ENCODE data around the gene PRX.
A peak's percentile ranks its signal among the peaks of the same experiment; 100 is the strongest.
"Not testable (repeated sequence)": the region's sequence is repeated elsewhere in the genome, so short reads cannot be mapped to it uniquely, and the experiment has no call there.

The PRX gene, protein sequence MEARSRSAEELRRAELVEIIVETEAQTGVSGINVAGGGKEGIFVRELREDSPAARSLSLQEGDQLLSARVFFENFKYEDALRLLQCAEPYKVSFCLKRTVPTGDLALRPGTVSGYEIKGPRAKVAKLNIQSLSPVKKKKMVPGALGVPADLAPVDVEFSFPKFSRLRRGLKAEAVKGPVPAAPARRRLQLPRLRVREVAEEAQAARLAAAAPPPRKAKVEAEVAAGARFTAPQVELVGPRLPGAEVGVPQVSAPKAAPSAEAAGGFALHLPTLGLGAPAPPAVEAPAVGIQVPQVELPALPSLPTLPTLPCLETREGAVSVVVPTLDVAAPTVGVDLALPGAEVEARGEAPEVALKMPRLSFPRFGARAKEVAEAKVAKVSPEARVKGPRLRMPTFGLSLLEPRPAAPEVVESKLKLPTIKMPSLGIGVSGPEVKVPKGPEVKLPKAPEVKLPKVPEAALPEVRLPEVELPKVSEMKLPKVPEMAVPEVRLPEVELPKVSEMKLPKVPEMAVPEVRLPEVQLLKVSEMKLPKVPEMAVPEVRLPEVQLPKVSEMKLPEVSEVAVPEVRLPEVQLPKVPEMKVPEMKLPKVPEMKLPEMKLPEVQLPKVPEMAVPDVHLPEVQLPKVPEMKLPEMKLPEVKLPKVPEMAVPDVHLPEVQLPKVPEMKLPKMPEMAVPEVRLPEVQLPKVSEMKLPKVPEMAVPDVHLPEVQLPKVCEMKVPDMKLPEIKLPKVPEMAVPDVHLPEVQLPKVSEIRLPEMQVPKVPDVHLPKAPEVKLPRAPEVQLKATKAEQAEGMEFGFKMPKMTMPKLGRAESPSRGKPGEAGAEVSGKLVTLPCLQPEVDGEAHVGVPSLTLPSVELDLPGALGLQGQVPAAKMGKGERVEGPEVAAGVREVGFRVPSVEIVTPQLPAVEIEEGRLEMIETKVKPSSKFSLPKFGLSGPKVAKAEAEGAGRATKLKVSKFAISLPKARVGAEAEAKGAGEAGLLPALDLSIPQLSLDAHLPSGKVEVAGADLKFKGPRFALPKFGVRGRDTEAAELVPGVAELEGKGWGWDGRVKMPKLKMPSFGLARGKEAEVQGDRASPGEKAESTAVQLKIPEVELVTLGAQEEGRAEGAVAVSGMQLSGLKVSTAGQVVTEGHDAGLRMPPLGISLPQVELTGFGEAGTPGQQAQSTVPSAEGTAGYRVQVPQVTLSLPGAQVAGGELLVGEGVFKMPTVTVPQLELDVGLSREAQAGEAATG (N-terminal part only)

DNA sequence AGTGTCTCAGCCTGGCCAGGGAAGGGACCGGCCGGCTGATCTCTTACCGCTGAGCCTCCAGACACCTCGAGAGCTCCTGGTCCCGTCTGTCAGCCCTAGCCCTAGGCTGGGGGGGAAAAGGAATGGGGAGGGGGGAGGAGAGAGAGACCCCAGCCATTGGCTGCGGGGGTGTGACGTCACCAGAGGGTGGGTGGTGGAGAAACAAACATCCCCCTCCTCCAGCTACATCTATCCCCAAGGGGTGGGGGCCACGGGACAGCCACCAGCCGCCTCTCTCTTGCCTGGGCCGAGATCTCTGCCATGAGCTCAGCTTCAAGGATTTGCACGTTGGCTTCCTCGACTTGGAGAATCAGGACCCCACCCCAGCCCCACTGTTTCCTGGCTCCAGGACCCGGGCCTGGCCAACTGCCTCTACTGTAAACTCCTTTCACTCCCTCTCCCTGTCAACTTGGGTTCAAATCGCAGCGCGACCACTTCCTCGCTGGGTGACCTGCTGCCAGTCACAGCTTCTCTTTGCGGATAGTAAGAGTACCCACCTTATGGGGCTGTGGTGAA is at the start of gene PRX:
TSS of gene PRX (minus strand) at position 88 of the 555 bp plus-strand sequence. CDS start 5,446 bp downstream, outside the sequence.
- no peak for TF ChIP-seq JUND (IDR thresholded peaks at IDR 0.05; ENCODE audit: low read depth)
- no peak for DNase-seq (ENCODE audit: low read depth in 1 of 2, low spot score in 1 of 2)
- in situ Hi-C loops (cut with HindIII; ENCODE audit: low pct_unique_long_range_greater_than_20kb, low sequenced_read_pairs): no loop called here

- DNase-seq (ENCODE audit: low read depth in 1 of 2, low spot score in 1 of 2): peak in 1 of 2 experiments; percentile 73
- in situ Hi-C loops (cut with HindIII; ENCODE audit: low pct_unique_long_range_greater_than_20kb, low sequenced_read_pairs): no loop called here
- no peak for TF ChIP-seq JUND (IDR thresholded peaks at IDR 0.05; ENCODE audit: low read depth)
These were observed 48.6 kb upstream of the PRX start for GRCh38 chr19:40461669-40462221.

DNA sequence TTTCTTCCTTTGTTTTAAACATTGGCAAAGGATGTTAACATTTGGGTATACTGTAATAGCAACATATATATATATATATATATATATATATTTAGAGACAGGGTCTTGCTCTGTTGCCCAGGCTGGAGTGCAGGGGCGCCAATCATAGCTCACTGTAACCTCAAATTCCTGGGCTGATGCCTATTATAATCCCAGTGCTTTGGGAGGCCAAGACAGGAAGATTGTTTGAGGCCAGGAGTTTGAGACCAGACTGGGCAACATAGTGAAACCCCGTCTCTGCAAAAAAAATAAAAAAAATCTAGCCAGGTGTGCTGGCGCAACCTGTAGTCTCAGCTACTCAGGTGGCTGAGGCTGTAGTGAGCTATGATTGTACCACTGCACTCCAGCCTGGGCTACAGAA is 47.0 kb upstream of the PRX start:
- no peak for DNase-seq (ENCODE audit: low read depth in 1 of 2, low spot score in 1 of 2)

DNA sequence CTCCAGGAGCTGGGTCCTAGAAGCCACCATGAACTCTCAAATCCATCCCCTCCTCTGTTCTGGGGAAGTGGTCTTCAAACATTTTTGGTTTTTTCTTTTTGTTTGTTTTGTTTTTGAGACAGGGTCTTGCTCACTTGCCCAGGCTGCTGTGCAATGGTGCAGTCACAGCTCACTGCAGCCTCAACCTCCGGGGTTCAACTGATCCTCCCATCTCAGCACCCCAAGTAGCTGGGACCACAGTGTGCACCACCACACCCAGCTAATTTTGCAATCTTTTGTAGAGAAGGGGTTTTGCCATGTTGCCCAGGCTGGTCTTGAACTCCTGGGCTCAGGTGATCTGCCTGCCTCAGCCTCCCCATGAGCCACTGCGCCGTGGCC is 45.4 kb upstream of the PRX start:
- DNase-seq (ENCODE audit: low read depth in 1 of 2, low spot score in 1 of 2): no peak

More for the DNA sequence above, 47.0 kb upstream of the PRX start:
- in situ Hi-C loops (cut with HindIII; ENCODE audit: low pct_unique_long_range_greater_than_20kb, low sequenced_read_pairs): no loop called here
- TF ChIP-seq JUND (IDR thresholded peaks at IDR 0.05; ENCODE audit: low read depth): no peak

GRCh38 chr19:40457953-40458596 is 44.9 kb upstream of the PRX start:
- DNase-seq (ENCODE audit: low read depth in 1 of 2, low spot score in 1 of 2): no peak
- TF ChIP-seq JUND (IDR thresholded peaks at IDR 0.05; ENCODE audit: low read depth): no peak
- in situ Hi-C loops (cut with HindIII; ENCODE audit: low pct_unique_long_range_greater_than_20kb, low sequenced_read_pairs): no loop called here

More for the DNA sequence above, 45.4 kb upstream of the PRX start:
- TF ChIP-seq JUND (IDR thresholded peaks at IDR 0.05; ENCODE audit: low read depth): no peak
- in situ Hi-C loops (cut with HindIII; ENCODE audit: low pct_unique_long_range_greater_than_20kb, low sequenced_read_pairs): no loop called here

- DNase-seq (ENCODE audit: low read depth in 1 of 2, low spot score in 1 of 2): no peak
- in situ Hi-C loops (cut with HindIII; ENCODE audit: low pct_unique_long_range_greater_than_20kb, low sequenced_read_pairs): no loop called here
- TF ChIP-seq JUND (IDR thresholded peaks at IDR 0.05; ENCODE audit: low read depth): no peak
These were observed 43.9 kb upstream of the PRX start for GRCh38 chr19:40457048-40457447.

- not testable (repeated sequence) for DNase-seq (ENCODE audit: low read depth in 1 of 2, low spot score in 1 of 2)
These were observed 40.8 kb upstream of the PRX start for GRCh38 chr19:40453943-40454342.

DNA sequence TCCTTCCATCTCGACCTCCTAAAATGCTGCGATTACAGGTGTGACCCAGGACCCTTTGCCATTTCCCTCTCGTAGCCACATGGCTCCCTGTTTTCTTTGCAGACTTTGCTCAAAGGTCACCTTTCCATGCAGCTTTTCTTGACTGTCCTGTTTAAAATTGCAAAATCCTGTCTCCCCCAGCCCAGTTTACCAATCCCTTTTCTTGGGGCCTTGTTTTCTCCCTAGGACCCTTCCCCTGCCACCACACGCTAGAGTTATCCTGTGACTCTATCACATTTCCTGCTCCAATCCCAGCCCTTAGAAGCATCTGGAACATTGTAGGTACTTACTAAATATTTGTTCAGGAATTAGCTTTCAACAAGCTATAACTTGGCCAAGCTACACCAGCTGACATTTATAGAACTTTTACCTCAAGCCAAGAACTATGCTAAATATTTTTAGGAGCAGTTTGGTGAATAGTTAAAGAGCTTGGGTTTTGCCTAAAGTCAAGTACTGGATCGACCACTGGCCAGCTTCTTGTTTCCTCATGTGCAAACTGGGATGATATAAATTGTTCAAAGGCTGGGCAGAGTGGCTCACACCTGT is 40.1 kb upstream of the PRX start:
- in situ Hi-C loops (cut with HindIII; ENCODE audit: low pct_unique_long_range_greater_than_20kb, low sequenced_read_pairs): no loop called here
- no peak for DNase-seq (ENCODE audit: low read depth in 1 of 2, low spot score in 1 of 2)
- TF ChIP-seq JUND (IDR thresholded peaks at IDR 0.05; ENCODE audit: low read depth): no peak

More at GRCh38 chr19:40453943-40454342, 40.8 kb upstream of the PRX start:
- in situ Hi-C loops (cut with HindIII; ENCODE audit: low pct_unique_long_range_greater_than_20kb, low sequenced_read_pairs): not testable (repeated sequence)

DNA sequence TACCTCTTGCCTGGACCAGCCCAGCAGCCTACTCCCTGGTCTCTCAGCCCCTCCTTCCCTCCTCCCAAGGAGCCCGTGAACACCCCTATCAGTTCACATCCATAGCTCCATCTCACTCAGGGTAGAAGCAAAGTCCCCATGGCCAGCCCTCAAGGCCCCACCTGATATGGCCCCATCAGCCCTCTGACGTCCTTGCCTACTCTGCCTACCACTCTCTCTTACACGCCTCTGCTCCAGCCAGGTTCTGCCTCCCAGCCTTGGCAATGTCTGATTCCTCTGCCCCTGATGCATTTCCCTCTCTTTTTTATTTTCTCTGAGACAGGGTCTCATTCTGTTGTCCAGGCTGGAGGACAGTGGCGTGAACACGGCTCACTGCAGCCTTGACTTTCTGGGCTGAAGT is 38.8 kb upstream of the PRX start:
- no peak for TF ChIP-seq JUND (IDR thresholded peaks at IDR 0.05; ENCODE audit: low read depth)
- in situ Hi-C loops (cut with HindIII; ENCODE audit: low pct_unique_long_range_greater_than_20kb, low sequenced_read_pairs): no loop called here
- DNase-seq (ENCODE audit: low read depth in 1 of 2, low spot score in 1 of 2): no peak

DNA sequence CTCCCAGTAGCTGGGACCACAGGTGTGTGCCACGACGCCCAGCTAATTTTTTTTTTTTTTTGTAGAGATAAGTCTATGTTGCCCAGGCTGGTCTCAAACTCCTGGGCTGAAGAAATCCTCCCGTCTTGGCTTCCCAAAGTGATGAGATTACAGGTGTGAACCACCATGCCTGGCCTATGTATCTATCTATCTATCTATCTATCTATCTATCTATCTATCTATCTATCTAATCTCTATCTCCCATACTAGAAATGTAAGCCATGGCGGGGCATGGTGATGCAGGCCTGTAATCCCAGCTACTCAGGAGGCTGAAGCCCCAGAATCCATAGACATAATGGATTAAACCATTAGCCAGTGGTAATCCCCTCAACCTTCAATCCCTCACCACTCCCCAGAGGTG is 37.5 kb upstream of the PRX start:
- in situ Hi-C loops (cut with HindIII; ENCODE audit: low pct_unique_long_range_greater_than_20kb, low sequenced_read_pairs): no loop called here
- no peak for DNase-seq (ENCODE audit: low read depth in 1 of 2, low spot score in 1 of 2)
- no peak for TF ChIP-seq JUND (IDR thresholded peaks at IDR 0.05; ENCODE audit: low read depth)

DNA sequence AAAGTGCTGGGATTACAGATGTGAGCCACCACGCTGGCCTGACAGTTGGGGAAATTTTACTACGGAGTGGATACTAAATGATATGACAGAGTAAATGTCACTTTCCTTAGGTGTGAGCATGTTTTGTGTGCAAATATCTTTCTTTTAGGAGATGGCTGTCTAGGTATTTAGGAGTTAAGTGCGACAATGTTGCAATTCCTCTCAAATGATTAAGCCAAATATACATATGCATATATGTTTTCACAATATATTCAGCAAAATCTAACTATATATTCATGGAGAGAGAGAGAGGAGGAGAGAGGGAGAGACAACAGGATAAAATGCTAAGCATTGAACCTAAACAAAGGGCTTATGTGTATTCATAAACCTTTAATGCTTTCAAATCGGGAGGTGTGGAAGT is 36.3 kb upstream of the PRX start:
- no peak for DNase-seq (ENCODE audit: low read depth in 1 of 2, low spot score in 1 of 2)
- in situ Hi-C loops (cut with HindIII; ENCODE audit: low pct_unique_long_range_greater_than_20kb, low sequenced_read_pairs): no loop called here
- no peak for TF ChIP-seq JUND (IDR thresholded peaks at IDR 0.05; ENCODE audit: low read depth)

Data from T47D (cell line).